K562 (cell line): ENCODE results near the gene IRX5. TPM values are rescaled to one million over a fixed set of nuclear protein-coding genes. Genes with fewer than 3 reads are reported as not detected.
A peak's percentile ranks its signal among the peaks of the same experiment; 100 is the strongest.

ENCODE experiments used
- ELF1 ChIP-seq: fragments of 200-800 bp; sonication (Bioruptor generic); IDR thresholded peaks from 2 replicates; pipeline ENCODE4 v1.6.1; 2016; ENCODE audit warnings: missing genetic modification characterization, missing compliant biosample characterization
- FOXA3 ChIP-seq, 2 experiments: fragments of 450-650 bp in 1 of 2; sonication (generic) in 1 of 2; formaldehyde crosslinking; IDR thresholded peaks in 1 of 2; conservative IDR thresholded peaks in 1 of 2; 2 replicates each; pipeline versions ENCODE4 v1.4.0 to v1.8.0; 2020 to 2022; ENCODE audit warnings: mild to moderate bottlenecking in 2 of 2, missing genetic modification reagents in 1 of 2
- LARP7 ChIP-seq: fragments of 450-650 bp; IDR thresholded peaks from 2 replicates; pipeline ENCODE4 v1.6.1; 2016
- MBD2 ChIP-seq: sonication (generic); IDR thresholded peaks from 2 replicates; pipeline ENCODE4 v1.6.1; 2016; ENCODE audit warnings: low read depth, borderline replicate concordance
- PCBP2 ChIP-seq: fragments of 200-400 bp; formaldehyde crosslinking; IDR thresholded peaks from 2 replicates; pipeline ENCODE4 v1.6.1; 2018; ENCODE audit warnings: low read length, low read depth, mild to moderate bottlenecking, moderate library complexity; ENCODE audit not compliant: poor library complexity, severe bottlenecking
- PRPF4 ChIP-seq: fragments of 200-400 bp; formaldehyde crosslinking; IDR thresholded peaks from one replicate; pipeline ENCODE4 v1.6.1; 2017; ENCODE audit warnings: low read length, low read depth, mild to moderate bottlenecking; ENCODE audit not compliant: insufficient read depth, poor library complexity, severe bottlenecking
- RBM22 ChIP-seq: fragments of 200-400 bp; formaldehyde crosslinking; IDR thresholded peaks from 2 replicates; pipeline ENCODE4 v1.6.1; 2018; ENCODE audit warnings: low read length, low read depth; ENCODE audit not compliant: poor library complexity, severe bottlenecking
- SLC30A9 ChIP-seq: fragments of 250-450 bp; sonication (Bioruptor Pico); IDR thresholded peaks from 2 replicates; pipeline ENCODE4 v1.8.0; 2022; ENCODE audit warnings: mild to moderate bottlenecking, moderate library complexity
- SUPT5H ChIP-seq: fragments of 450-650 bp; IDR thresholded peaks from 2 replicates; pipeline ENCODE4 v1.6.1; 2016
- TAF1 ChIP-seq: IDR thresholded peaks from 2 replicates; pipeline ENCODE4 v1.6.1; 2011; ENCODE audit warnings: mild to moderate bottlenecking, low read length, moderate library complexity; ENCODE audit not compliant: insufficient read depth, control insufficient read depth, severe bottlenecking; ENCODE audit errors: extremely low read depth
- THRAP3 ChIP-seq: fragments of 450-650 bp; IDR thresholded peaks from 2 replicates; pipeline ENCODE4 v1.6.1; 2016; ENCODE audit warnings: mild to moderate bottlenecking, inconsistent platforms, borderline replicate concordance
- ZC3H11A ChIP-seq: IDR thresholded peaks from 2 replicates; pipeline ENCODE4 v1.6.1; 2012; ENCODE audit warnings: low read depth, low read length, improper control_type of control experiment
- ZEB2 ChIP-seq: fragments of 450-650 bp; IDR thresholded peaks from 2 replicates; pipeline ENCODE4 v1.6.1; 2016
- ZKSCAN1 ChIP-seq: fragments of 150-350 bp; IDR thresholded peaks from 2 replicates; pipeline ENCODE4 v1.6.1; 2016; ENCODE audit warnings: low read depth, low read length
- ZNF23 ChIP-seq: fragments of 250-450 bp; sonication (Bioruptor Pico); IDR thresholded peaks from 2 replicates; pipeline ENCODE4 v1.4.0; 2020; ENCODE audit warnings: mild to moderate bottlenecking
- ZNF239 ChIP-seq: fragments of 250-450 bp; sonication (Bioruptor Pico); IDR thresholded peaks from 2 replicates; pipeline ENCODE4 v1.4.0; 2020; ENCODE audit warnings: mild to moderate bottlenecking
- ZNF445 ChIP-seq: fragments of 250-450 bp; sonication (Bioruptor Pico); IDR thresholded peaks from 2 replicates; pipeline ENCODE4 v1.4.0; 2020; ENCODE audit warnings: low read depth, mild to moderate bottlenecking, moderate library complexity
- ZNF57 ChIP-seq: fragments of 450-650 bp; formaldehyde crosslinking; IDR thresholded peaks from 2 replicates; pipeline ENCODE4 v1.4.0; 2020; ENCODE audit warnings: mild to moderate bottlenecking, moderate library complexity
- polyA plus RNA-seq, 8 experiments: library from polyadenylated mRNA; depleted of rRNA in 4 of 8; stranded (reverse) in 5 of 8; unstranded in 3 of 8; fragments of >200 nt; fragmentation: Nextera tagmentation in 2 of 8; fragmentation: Illumina TruSeq in 1 of 8; extraction: Ambion mirVana in 2 of 8; extraction: Trizol in 1 of 8; gene quantifications; 2 replicates each; pipeline versions ENCODE4 v1.2.1 to v1.2.3, GENCODE V29; 2011 to 2014; ENCODE audit warnings: inconsistent platforms in 1 of 8, missing spikeins in 1 of 8
- total RNA-seq, 7 experiments: library from RNA; depleted of rRNA in 6 of 7; stranded (reverse); fragments of >200 nt in 6 of 7; fragmentation: Illumina TruSeq in 2 of 7; extraction: Trizol in 2 of 7; gene quantifications; 2 replicates each; pipeline versions ENCODE4 v1.2.1 to v1.2.3, GENCODE V29; 2011 to 2021; ENCODE audit warnings: low replicate concordance in 1 of 7
- TF ChIP-seq, protein P1 (sequence below): sonication (generic); formaldehyde crosslinking; IDR thresholded peaks from 2 replicates; pipeline ENCODE4 v1.8.0; 2023; ENCODE audit warnings: mild to moderate bottlenecking, missing genetic modification reagents
- TF ChIP-seq, protein P2 (sequence below): sonication (generic); formaldehyde crosslinking; IDR thresholded peaks from 2 replicates; pipeline ENCODE4 v1.8.1; 2022; ENCODE audit warnings: missing genetic modification reagents
- TF ChIP-seq, protein P3 (sequence below): IDR thresholded peaks from 2 replicates; pipeline ENCODE4 v1.6.1; 2011; ENCODE audit warnings: borderline replicate concordance, low read depth, mild to moderate bottlenecking, moderate library complexity, low read length; ENCODE audit not compliant: insufficient read depth, poor library complexity, severe bottlenecking
- TF ChIP-seq, protein P4 (sequence below): fragments of 150-350 bp; conservative IDR thresholded peaks from 2 replicates; pipeline ENCODE4 v1.6.1; 2014; ENCODE audit warnings: low read length

IRX5 gene
- total and polyA plus RNA-seq, 9 of the 15 experiments (the other 6 are each of a cell fraction or from before 2014, with no cell fraction given) = 0.20 to 4.2 (median 0.94) TPM

DNA sequence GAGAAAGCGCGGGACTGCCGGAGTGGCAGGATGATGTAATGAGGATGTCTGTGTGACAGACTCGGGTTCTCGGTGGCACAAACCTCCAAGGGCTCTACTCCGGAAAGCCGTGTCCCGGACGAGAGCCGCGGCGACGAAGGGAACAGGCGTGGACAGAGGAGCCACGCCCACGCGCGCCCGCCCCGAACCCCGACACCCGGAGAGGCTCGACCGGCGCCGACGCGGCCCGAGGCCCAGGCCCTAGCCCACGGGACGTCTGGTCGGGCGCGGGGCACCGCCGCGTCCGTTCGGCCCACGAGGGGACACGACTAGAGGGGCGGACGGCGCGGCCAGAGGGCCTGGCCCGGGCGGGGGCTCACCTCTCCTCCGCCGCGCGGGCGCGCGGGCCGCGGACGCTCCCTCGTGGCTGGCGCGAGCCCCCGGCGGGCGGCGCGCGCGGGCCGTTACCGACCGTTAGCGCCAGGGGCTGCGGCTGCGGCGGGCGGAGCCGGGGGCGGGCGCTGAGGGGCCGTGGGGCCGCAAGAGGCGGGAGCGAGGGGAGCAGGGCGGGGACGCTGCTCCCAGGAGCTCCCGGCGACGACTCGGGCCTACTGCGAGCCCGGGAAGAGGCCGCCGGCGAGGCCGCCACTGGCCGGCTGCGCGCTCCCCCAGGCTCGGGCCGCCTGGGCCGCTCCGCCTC, 2.1 kb upstream of the IRX5 start (continued):
- TF ChIP-seq PRPF4 (peak; percentile 31), ZNF445 (no peak), ZKSCAN1 (no peak), ZEB2 (no peak), LARP7 (no peak), PCBP2 (no peak), MBD2 (no peak), TAF1 (no peak), ZC3H11A (no peak), SUPT5H (0 out of 2 replicates have a peak, but pooled peaks have one; percentile 31), ELF1 (tag) (no peak), THRAP3 (no peak), ZNF239 (CRISPR knock-in tag) (no peak), RBM22 (no peak), SLC30A9 (CRISPR knock-in tag) (no peak), ZNF23 (CRISPR knock-in tag) (no peak), ZNF57 (CRISPR knock-in tag) (no peak), FOXA3 (CRISPR knock-in tag; conservative IDR thresholded peaks at IDR 0.05 in 1 of 2, IDR thresholded peaks at IDR 0.05 in 1 of 2) (no peak)
- TF ChIP-seq, protein P1, sequence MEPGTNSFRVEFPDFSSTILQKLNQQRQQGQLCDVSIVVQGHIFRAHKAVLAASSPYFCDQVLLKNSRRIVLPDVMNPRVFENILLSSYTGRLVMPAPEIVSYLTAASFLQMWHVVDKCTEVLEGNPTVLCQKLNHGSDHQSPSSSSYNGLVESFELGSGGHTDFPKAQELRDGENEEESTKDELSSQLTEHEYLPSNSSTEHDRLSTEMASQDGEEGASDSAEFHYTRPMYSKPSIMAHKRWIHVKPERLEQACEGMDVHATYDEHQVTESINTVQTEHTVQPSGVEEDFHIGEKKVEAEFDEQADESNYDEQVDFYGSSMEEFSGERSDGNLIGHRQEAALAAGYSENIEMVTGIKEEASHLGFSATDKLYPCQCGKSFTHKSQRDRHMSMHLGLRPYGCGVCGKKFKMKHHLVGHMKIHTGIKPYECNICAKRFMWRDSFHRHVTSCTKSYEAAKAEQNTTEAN = no peak
- TF ChIP-seq, protein P2, sequence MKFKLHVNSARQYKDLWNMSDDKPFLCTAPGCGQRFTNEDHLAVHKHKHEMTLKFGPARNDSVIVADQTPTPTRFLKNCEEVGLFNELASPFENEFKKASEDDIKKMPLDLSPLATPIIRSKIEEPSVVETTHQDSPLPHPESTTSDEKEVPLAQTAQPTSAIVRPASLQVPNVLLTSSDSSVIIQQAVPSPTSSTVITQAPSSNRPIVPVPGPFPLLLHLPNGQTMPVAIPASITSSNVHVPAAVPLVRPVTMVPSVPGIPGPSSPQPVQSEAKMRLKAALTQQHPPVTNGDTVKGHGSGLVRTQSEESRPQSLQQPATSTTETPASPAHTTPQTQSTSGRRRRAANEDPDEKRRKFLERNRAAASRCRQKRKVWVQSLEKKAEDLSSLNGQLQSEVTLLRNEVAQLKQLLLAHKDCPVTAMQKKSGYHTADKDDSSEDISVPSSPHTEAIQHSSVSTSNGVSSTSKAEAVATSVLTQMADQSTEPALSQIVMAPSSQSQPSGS = 0 out of 2 replicates have a peak, but pooled peaks have one; percentile 26
- TF ChIP-seq, protein P3, sequence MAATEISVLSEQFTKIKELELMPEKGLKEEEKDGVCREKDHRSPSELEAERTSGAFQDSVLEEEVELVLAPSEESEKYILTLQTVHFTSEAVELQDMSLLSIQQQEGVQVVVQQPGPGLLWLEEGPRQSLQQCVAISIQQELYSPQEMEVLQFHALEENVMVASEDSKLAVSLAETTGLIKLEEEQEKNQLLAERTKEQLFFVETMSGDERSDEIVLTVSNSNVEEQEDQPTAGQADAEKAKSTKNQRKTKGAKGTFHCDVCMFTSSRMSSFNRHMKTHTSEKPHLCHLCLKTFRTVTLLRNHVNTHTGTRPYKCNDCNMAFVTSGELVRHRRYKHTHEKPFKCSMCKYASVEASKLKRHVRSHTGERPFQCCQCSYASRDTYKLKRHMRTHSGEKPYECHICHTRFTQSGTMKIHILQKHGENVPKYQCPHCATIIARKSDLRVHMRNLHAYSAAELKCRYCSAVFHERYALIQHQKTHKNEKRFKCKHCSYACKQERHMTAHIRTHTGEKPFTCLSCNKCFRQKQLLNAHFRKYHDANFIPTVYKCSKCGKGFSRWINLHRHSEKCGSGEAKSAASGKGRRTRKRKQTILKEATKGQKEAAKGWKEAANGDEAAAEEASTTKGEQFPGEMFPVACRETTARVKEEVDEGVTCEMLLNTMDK = no peak
- TF ChIP-seq, protein P4, sequence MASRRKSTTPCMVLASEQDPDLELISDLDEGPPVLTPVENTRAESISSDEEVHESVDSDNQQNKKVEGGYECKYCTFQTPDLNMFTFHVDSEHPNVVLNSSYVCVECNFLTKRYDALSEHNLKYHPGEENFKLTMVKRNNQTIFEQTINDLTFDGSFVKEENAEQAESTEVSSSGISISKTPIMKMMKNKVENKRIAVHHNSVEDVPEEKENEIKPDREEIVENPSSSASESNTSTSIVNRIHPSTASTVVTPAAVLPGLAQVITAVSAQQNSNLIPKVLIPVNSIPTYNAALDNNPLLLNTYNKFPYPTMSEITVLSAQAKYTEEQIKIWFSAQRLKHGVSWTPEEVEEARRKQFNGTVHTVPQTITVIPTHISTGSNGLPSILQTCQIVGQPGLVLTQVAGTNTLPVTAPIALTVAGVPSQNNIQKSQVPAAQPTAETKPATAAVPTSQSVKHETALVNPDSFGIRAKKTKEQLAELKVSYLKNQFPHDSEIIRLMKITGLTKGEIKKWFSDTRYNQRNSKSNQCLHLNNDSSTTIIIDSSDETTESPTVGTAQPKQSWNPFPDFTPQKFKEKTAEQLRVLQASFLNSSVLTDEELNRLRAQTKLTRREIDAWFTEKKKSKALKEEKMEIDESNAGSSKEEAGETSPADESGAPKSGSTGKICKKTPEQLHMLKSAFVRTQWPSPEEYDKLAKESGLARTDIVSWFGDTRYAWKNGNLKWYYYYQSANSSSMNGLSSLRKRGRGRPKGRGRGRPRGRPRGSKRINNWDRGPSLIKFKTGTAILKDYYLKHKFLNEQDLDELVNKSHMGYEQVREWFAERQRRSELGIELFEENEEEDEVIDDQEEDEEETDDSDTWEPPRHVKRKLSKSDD = no peak
